GM18526 (cell line): ENCODE measurements around the gene ENPP3.

ENCODE experiments used
- POLR2A ChIP-seq: IDR thresholded peaks from 3 replicates; pipeline ENCODE4 v1.6.1; 2011; ENCODE audit not compliant: insufficient read length; ENCODE audit errors: extremely low read depth

The ENPP3 gene

GRCh38 chr6:131636880-131637792 lies at the start of gene ENPP3:
Gene ENPP3 (plus strand): TSS chr6:131637302. CDS start chr6:131637385, 83 bp downstream.
- no peak for TF ChIP-seq POLR2A

GRCh38 chr6:131587909-131588308 lies 49.2 kb upstream of the ENPP3 start:
- no peak for TF ChIP-seq POLR2A

GRCh38 chr6:131588643-131589042 lies 48.5 kb upstream of the ENPP3 start:
- TF ChIP-seq POLR2A, result no peak

GRCh38 chr6:131592935-131593334 lies 44.2 kb upstream of the ENPP3 start:
- no peak for TF ChIP-seq POLR2A

- no peak for TF ChIP-seq POLR2A
Observed at GRCh38 chr6:131594074-131594473, 43.0 kb upstream of the ENPP3 start.

DNA sequence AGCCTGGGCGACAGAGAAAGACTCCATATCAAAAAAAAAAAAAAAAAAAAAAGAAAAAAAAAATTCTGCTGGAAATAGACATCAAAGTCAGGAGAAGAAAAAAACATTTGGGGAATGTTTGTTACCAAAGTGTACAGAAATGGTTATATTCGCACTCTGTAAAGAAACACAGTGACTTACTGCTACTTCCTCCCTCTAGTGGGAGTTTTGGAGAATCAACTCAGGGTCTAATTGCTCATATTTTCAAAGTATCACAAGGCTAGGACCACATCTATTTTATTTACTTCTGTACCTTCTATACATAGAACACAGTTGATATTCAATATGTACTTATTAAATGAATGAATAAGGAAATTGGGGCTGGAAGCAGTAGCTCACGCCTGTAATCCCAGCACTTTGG lies 39.7 kb upstream of the ENPP3 start:
- no peak for TF ChIP-seq POLR2A

DNA sequence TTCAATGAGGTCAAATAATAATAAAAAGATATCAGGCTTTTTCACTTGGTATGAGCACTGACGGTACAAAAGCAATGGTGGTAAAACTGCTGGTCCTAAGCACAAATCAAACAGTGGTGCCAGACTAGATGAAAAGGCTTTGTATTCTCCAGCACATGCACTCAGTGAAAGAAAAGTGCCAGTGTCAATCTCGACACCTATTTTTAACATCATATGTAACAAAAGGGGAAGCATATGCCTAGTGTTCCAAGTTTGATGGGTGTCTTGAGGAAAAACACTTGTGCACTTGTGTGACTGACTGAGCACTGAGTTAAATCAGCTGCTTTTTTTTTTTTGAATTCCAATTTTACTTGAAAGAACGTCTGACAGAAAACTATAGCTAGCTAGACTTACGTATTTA lies 36.4 kb upstream of the ENPP3 start:
- no peak for TF ChIP-seq POLR2A

DNA sequence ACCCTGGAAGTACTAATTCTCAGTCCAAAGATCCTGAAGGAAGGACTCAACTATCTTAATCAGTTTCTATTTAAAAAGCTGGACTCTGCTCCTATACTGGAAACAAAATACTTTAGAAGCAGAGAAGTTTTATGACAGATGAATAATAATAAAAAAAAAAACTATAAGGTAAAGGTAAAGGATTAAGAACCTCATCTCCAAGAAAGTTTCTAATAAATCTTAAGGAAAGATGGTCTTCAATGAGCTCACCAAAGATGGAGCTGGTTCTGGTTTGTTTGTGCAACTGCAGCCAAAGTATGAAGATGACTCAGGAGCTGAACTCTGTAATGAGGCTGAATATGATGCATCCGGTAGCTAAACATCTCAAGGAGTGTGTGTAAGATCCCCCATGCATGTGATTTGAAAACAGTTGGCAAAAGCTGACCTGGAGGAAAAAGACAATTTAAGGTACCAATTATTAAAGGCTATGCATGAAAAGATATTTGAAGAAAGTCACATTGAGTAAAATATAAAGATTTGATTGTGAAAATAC lies 34.3 kb upstream of the ENPP3 start:
- no peak for TF ChIP-seq POLR2A

DNA sequence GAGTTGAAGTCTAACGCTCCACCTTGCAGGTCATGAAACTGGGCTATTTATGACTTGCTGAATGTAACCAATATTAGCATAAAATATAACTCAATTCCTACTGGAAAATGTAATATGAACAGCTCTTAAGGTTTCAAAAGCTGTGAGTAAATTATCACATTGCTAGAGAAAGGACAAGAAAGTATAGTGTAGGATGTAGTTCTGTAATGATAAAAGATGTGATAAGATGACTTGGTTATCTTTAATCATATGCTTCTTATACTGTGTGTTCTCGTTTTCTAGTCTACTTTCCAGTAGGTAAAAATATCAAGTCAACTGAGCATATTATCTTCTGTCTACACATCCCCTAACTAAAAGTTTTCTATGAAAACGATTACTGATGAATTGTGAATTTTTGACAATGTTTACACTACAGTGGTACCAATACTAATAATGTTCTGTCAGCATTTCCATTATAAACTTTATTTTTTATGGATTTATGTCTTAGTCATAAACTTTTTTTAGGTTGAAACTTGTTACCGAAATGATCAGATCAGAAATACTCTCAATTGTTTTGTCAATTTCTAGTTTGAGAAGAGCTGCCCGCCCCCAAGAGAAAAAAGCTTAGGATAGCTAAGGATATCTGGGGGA lies 23.7 kb upstream of the ENPP3 start:
- no peak for TF ChIP-seq POLR2A

GRCh38 chr6:131615275-131615674 lies 21.8 kb upstream of the ENPP3 start:
- TF ChIP-seq POLR2A, result no peak

GRCh38 chr6:131627724-131628682 lies 9.1 kb upstream of the ENPP3 start, which contains the start of gene MED23:
Gene MED23 (minus strand): TSS chr6:131628242. CDS start chr6:131628049, 193 bp downstream.
- peak; percentile 71 for TF ChIP-seq POLR2A

DNA sequence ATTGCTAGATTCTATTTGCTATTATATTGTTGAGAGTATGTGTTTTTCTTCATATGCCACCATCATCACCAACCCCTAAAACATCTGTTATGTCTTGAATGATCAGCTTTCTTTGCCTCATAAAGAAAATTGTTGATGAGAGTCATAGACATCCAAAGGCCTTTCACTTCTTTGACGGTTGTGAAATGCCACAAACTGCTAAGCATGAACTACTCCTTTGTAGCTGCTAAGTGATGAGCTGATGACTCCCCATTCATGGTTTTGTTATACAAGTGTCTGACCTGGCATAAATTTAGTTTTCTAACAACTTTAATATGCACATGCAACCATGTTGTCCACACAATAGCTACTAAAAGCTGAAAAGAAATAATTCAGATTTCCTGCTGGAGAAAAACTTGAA lies 8.4 kb upstream of the ENPP3 start:
- TF ChIP-seq POLR2A, result no peak

- no peak for TF ChIP-seq POLR2A
Observed at GRCh38 chr6:131629651-131630050, 7.5 kb upstream of the ENPP3 start.

DNA sequence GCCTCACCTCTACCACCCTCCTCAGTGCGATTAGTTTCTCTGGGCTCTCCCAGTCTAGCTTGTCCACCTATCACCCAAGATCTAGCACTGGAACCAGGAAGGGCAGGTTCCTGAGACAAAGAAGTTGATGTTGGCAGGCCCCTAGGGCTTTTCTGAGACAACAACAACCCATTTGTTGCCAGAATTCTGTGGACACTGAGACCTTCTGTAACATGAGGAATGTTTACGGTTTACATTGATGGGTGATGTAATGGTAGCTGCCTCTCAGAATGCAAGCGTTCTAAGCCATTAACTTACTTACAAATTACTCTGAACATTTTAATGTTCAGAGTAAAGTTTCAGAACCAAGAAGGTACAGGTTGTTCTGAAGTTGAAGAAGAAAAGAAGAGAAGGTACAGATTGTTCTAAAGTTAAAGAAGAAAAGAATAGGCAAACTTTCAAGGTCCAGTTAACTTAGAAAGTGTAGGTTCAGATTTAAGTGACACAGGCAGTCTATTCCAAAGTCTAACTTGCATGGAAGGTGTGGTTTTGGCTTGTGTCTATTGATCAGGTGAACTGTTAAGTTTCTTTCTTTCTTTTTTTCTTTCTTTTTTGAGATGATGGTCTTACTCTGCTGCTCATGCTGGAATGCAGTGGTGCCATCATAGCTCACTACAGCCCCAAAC lies 5.3 kb upstream of the ENPP3 start:
- TF ChIP-seq POLR2A, result no peak
